HepG2 (cell line): ENCODE data around the gene KHNYN. TPM values are rescaled to one million over a fixed set of nuclear protein-coding genes. Genes with fewer than 3 reads are reported as not detected.

ENCODE experiments used
- DNMT3B ChIP-seq: conservative IDR thresholded peaks from 2 replicates; pipeline ENCODE4 v1.6.1; 2016; ENCODE audit warnings: missing biosample characterization, control low read depth
- GMEB2 ChIP-seq: IDR thresholded peaks from 2 replicates; pipeline ENCODE4 v1.6.1; 2016; ENCODE audit warnings: missing biosample characterization, missing genetic modification reagents, low read depth
- HDAC6 ChIP-seq: fragments of 200-600 bp; sonication (generic); IDR thresholded peaks from 2 replicates; pipeline ENCODE4 v1.7.0; 2017; ENCODE audit warnings: mild to moderate bottlenecking, antibody characterized with exemption, low read length, low read depth
- IKZF1 ChIP-seq: fragments of 450-650 bp; IDR thresholded peaks from 2 replicates; pipeline ENCODE4 v1.7.1; 2016
- MTA3 ChIP-seq: sonication (generic); formaldehyde crosslinking; IDR thresholded peaks from 2 replicates; pipeline ENCODE4 v1.4.0; 2020; ENCODE audit warnings: missing genetic modification reagents
- PRPF4 ChIP-seq: fragments of 200-400 bp; formaldehyde crosslinking; IDR thresholded peaks from 2 replicates; pipeline ENCODE4 v1.6.1; 2016; ENCODE audit warnings: low read length, low read depth; ENCODE audit not compliant: poor library complexity, severe bottlenecking
- RELA ChIP-seq: sonication (generic); formaldehyde crosslinking; IDR thresholded peaks from 2 replicates; pipeline ENCODE4 v1.4.0; 2020; ENCODE audit warnings: missing genetic modification reagents
- RXRB ChIP-seq: IDR thresholded peaks from 2 replicates; pipeline ENCODE4 v1.6.1; 2016; ENCODE audit warnings: borderline replicate concordance, missing genetic modification reagents, missing compliant biosample characterization
- SP2 ChIP-seq: sonication (generic); formaldehyde crosslinking; IDR thresholded peaks from 2 replicates; pipeline ENCODE4 v1.5.1; 2020; ENCODE audit warnings: mild to moderate bottlenecking, missing genetic modification reagents
- ZNF142 ChIP-seq: sonication (generic); formaldehyde crosslinking; IDR thresholded peaks from 2 replicates; pipeline ENCODE4 v1.4.0; 2020; ENCODE audit warnings: missing genetic modification reagents
- ZNF30 ChIP-seq: sonication (generic); formaldehyde crosslinking; IDR thresholded peaks from 2 replicates; pipeline ENCODE4 v1.5.0; 2020; ENCODE audit warnings: mild to moderate bottlenecking, missing genetic modification reagents
- ZNF572 ChIP-seq: sonication (generic); formaldehyde crosslinking; IDR thresholded peaks from 2 replicates; pipeline ENCODE4 v1.5.1; 2020; ENCODE audit warnings: mild to moderate bottlenecking, missing genetic modification reagents
- ZNF615 ChIP-seq: sonication (generic); formaldehyde crosslinking; IDR thresholded peaks from 2 replicates; pipeline ENCODE4 v1.5.0; 2020; ENCODE audit warnings: mild to moderate bottlenecking, missing genetic modification reagents, borderline replicate concordance
- ZNF616 ChIP-seq: sonication (generic); formaldehyde crosslinking; IDR thresholded peaks from 2 replicates; pipeline ENCODE4 v1.5.0; 2020; ENCODE audit warnings: low read depth, mild to moderate bottlenecking, missing genetic modification reagents
- ZNF652 ChIP-seq: IDR thresholded peaks from 2 replicates; pipeline ENCODE4 v1.6.1; 2016; ENCODE audit warnings: low read depth, borderline replicate concordance
- ZNF674 ChIP-seq: sonication (generic); formaldehyde crosslinking; IDR thresholded peaks from 2 replicates; pipeline ENCODE4 v1.5.0; 2020; ENCODE audit warnings: low read depth, mild to moderate bottlenecking, missing genetic modification reagents
- ZNF709 ChIP-seq: sonication (generic); formaldehyde crosslinking; IDR thresholded peaks from 2 replicates; pipeline ENCODE4 v1.5.0; 2020; ENCODE audit warnings: mild to moderate bottlenecking, missing genetic modification reagents
- ZNF772 ChIP-seq: sonication (generic); formaldehyde crosslinking; IDR thresholded peaks from 2 replicates; pipeline ENCODE4 v1.5.0; 2020; ENCODE audit warnings: mild to moderate bottlenecking, missing genetic modification reagents
- polyA plus RNA-seq, 8 experiments: library from polyadenylated mRNA; depleted of rRNA in 3 of 8; stranded (reverse) in 7 of 8; unstranded in 1 of 8; fragments of >200 nt; fragmentation: Illumina TruSeq in 4 of 8; extraction: Trizol in 4 of 8; gene quantifications; 2 replicates each; pipeline versions ENCODE4 v1.2.1 to v1.2.3, GENCODE V29; 2011 to 2016; ENCODE audit warnings: low read depth in 4 of 8, missing spikeins in 1 of 8, mixed read lengths in 1 of 8; ENCODE audit not compliant: insufficient read depth in 1 of 8
- total RNA-seq, 5 experiments: library from RNA; depleted of rRNA; stranded (reverse); fragments of >200 nt; fragmentation: Illumina TruSeq; extraction: Trizol; gene quantifications; 2 replicates each; pipeline ENCODE4 v1.2.3, GENCODE V29; 2016; ENCODE audit warnings: low read depth in 1 of 5
- TF ChIP-seq, protein P1 (sequence below): sonication (generic); formaldehyde crosslinking; conservative IDR thresholded peaks from 2 replicates; pipeline ENCODE4 v1.4.0; 2020; ENCODE audit warnings: mild to moderate bottlenecking, missing genetic modification reagents, moderate library complexity
- TF ChIP-seq, protein P2 (sequence below): sonication (generic); formaldehyde crosslinking; IDR thresholded peaks from 2 replicates; pipeline ENCODE4 v1.4.0; 2020; ENCODE audit warnings: missing genetic modification reagents

KHNYN gene
- total and polyA plus RNA-seq, 2 of the 13 experiments (the other 11 are each of a cell fraction or from before 2014, with no cell fraction given), result 52.8 to 75.7 TPM

GRCh38 chr14:24430143-24430681 lies 458 bp downstream of the KHNYN start (continued):
- TF ChIP-seq GMEB2, result no peak
- TF ChIP-seq, protein P1, sequence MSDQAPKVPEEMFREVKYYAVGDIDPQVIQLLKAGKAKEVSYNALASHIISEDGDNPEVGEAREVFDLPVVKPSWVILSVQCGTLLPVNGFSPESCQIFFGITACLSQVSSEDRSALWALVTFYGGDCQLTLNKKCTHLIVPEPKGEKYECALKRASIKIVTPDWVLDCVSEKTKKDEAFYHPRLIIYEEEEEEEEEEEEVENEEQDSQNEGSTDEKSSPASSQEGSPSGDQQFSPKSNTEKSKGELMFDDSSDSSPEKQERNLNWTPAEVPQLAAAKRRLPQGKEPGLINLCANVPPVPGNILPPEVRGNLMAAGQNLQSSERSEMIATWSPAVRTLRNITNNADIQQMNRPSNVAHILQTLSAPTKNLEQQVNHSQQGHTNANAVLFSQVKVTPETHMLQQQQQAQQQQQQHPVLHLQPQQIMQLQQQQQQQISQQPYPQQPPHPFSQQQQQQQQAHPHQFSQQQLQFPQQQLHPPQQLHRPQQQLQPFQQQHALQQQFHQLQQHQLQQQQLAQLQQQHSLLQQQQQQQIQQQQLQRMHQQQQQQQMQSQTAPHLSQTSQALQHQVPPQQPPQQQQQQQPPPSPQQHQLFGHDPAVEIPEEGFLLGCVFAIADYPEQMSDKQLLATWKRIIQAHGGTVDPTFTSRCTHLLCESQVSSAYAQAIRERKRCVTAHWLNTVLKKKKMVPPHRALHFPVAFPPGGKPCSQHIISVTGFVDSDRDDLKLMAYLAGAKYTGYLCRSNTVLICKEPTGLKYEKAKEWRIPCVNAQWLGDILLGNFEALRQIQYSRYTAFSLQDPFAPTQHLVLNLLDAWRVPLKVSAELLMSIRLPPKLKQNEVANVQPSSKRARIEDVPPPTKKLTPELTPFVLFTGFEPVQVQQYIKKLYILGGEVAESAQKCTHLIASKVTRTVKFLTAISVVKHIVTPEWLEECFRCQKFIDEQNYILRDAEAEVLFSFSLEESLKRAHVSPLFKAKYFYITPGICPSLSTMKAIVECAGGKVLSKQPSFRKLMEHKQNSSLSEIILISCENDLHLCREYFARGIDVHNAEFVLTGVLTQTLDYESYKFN (CRISPR knock-in tag), result no peak
- no peak for TF ChIP-seq ZNF572 (CRISPR knock-in tag)
- TF ChIP-seq HDAC6, result no peak
- no peak for TF ChIP-seq DNMT3B (CRISPR knock-in tag)
- no peak for TF ChIP-seq ZNF615 (CRISPR knock-in tag)
- no peak; the same call in 1 of the 2 replicates for TF ChIP-seq ZNF142 (CRISPR knock-in tag)
- TF ChIP-seq ZNF709, result no peak
- TF ChIP-seq ZNF772, result peak; percentile 7; the same call in 1 of the 2 replicates
- peak; percentile 74 for TF ChIP-seq PRPF4
- no peak for TF ChIP-seq RXRB (CRISPR knock-in tag)
- TF ChIP-seq ZNF652 (CRISPR knock-in tag), result peak; percentile 36; the same call in 1 of the 2 replicates
- TF ChIP-seq MTA3, result no peak
- no peak for TF ChIP-seq SP2 (CRISPR knock-in tag)
- TF ChIP-seq ZNF30 (CRISPR knock-in tag), result no peak
- no peak for TF ChIP-seq ZNF674 (CRISPR knock-in tag)
- TF ChIP-seq RELA, result no peak
- TF ChIP-seq ZNF616 (CRISPR knock-in tag), result no peak
- TF ChIP-seq, protein P2, sequence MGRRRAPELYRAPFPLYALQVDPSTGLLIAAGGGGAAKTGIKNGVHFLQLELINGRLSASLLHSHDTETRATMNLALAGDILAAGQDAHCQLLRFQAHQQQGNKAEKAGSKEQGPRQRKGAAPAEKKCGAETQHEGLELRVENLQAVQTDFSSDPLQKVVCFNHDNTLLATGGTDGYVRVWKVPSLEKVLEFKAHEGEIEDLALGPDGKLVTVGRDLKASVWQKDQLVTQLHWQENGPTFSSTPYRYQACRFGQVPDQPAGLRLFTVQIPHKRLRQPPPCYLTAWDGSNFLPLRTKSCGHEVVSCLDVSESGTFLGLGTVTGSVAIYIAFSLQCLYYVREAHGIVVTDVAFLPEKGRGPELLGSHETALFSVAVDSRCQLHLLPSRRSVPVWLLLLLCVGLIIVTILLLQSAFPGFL, result no peak
- no peak for TF ChIP-seq IKZF1
